GOT3 (cell line): ENCODE results near the gene PHTF2.

Experiments
- DNase-seq: peaks from one replicate; lab custom pipeline; 2025; ENCODE audit warnings: mixed read lengths; lab: John Stamatoyannopoulos, UW

Gene PHTF2

GRCh38 chr7:77931841-77932240 lies 133.3 kb downstream of the PHTF2 start:
- DNase-seq: no peak

- no peak for DNase-seq
Observed at GRCh38 chr7:77933394-77933793, 134.8 kb downstream of the PHTF2 start.

GRCh38 chr7:77935652-77936348 lies 137.2 kb downstream of the PHTF2 start:
- no peak for DNase-seq

GRCh38 chr7:77940647-77941046 lies 142.1 kb downstream of the PHTF2 start:
- DNase-seq: no peak

- DNase-seq: no peak
Observed at GRCh38 chr7:77942431-77942830, 143.9 kb downstream of the PHTF2 start.

- no peak for DNase-seq
Observed at GRCh38 chr7:77944183-77945182, 145.9 kb downstream of the PHTF2 start.

GRCh38 chr7:77950548-77950947 lies 152.0 kb downstream of the PHTF2 start:
- no peak for DNase-seq

- no peak for DNase-seq
Observed at GRCh38 chr7:77954773-77955555, 156.4 kb downstream of the PHTF2 start.

- no peak for DNase-seq
Observed at GRCh38 chr7:77958436-77958835, 159.9 kb downstream of the PHTF2 start.

GRCh38 chr7:77959080-77959479 lies 160.5 kb downstream of the PHTF2 start:
- DNase-seq: no peak

GRCh38 chr7:77960336-77960735 lies 161.8 kb downstream of the PHTF2 start:
- DNase-seq: no peak

- DNase-seq: no peak
Observed at GRCh38 chr7:77967429-77967828, 168.9 kb downstream of the PHTF2 start.

GRCh38 chr7:77971726-77972125 lies 173.2 kb downstream of the PHTF2 start:
- DNase-seq: no peak

GRCh38 chr7:77975672-77976480 lies 177.3 kb downstream of the PHTF2 start:
- no peak for DNase-seq

GRCh38 chr7:77979219-77979618 lies 180.6 kb downstream of the PHTF2 start:
- DNase-seq: no peak

- no peak for DNase-seq
Observed at GRCh38 chr7:77980087-77980713, 181.6 kb downstream of the PHTF2 start.

- no peak for DNase-seq
Observed at GRCh38 chr7:77982926-77983550, 184.5 kb downstream of the PHTF2 start.

GRCh38 chr7:77983973-77984372 lies 185.4 kb downstream of the PHTF2 start:
- no peak for DNase-seq

- no peak for DNase-seq
Observed at GRCh38 chr7:77985232-77985973, 186.8 kb downstream of the PHTF2 start.

GRCh38 chr7:77985974-77986339 lies 187.4 kb downstream of the PHTF2 start:
- DNase-seq: no peak
